NB4 (cell line): ENCODE data around the gene ZNF500.

Experiments used
- MYC ChIP-seq: IDR thresholded peaks from 2 replicates; pipeline ENCODE4 v1.6.1; 2011; ENCODE audit warnings: low read depth, low read length
- POLR2A ChIP-seq: IDR thresholded peaks from 2 replicates; pipeline ENCODE4 v1.6.1; 2011; ENCODE audit warnings: mild to moderate bottlenecking; ENCODE audit not compliant: insufficient read length; ENCODE audit errors: extremely low read depth
- TF ChIP-seq, protein P1 (sequence below): IDR thresholded peaks from one replicate; pipeline ENCODE4 v1.5.1; 2012; ENCODE audit warnings: low read depth, low read length
- TF ChIP-seq, protein P2 (sequence below): IDR thresholded peaks from 2 replicates; pipeline ENCODE4 v1.6.1; 2011; ENCODE audit warnings: low read depth, low read length

DNA sequence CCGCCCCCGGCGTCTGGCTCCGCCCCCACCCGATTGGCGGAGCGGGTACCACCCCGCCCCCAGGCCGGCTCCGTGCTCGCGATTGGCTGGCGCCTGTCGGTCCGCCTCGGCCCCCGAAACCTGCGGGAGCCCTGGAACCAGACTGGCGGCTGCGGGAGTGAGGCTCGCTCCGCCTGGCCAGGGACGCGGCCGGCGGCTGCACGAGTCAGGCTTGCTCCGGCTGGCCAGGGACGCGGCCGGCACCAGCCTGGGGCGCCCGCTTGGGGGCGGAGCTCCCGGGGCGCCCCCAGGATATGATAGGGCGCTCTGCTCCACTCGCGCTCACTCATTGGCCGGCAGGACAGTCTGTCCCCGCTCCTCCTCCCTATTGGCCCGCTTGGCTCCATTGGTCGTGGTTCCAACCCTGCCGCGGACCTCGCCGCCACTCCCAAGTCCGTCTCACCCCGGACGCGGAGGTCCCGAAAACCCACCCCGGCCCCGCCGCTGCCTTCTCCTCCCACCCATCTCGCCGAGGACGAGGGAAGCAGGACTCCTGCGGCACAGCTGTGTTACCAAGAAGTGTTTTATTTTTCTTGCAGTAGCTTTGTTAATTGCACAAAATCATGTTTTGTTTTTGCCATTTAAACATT lies 35.8 kb upstream of the ZNF500 start:
- no peak for TF ChIP-seq POLR2A
- TF ChIP-seq, protein P1, sequence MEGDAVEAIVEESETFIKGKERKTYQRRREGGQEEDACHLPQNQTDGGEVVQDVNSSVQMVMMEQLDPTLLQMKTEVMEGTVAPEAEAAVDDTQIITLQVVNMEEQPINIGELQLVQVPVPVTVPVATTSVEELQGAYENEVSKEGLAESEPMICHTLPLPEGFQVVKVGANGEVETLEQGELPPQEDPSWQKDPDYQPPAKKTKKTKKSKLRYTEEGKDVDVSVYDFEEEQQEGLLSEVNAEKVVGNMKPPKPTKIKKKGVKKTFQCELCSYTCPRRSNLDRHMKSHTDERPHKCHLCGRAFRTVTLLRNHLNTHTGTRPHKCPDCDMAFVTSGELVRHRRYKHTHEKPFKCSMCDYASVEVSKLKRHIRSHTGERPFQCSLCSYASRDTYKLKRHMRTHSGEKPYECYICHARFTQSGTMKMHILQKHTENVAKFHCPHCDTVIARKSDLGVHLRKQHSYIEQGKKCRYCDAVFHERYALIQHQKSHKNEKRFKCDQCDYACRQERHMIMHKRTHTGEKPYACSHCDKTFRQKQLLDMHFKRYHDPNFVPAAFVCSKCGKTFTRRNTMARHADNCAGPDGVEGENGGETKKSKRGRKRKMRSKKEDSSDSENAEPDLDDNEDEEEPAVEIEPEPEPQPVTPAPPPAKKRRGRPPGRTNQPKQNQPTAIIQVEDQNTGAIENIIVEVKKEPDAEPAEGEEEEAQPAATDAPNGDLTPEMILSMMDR = no peak
- TF ChIP-seq, protein P2, sequence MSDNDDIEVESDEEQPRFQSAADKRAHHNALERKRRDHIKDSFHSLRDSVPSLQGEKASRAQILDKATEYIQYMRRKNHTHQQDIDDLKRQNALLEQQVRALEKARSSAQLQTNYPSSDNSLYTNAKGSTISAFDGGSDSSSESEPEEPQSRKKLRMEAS = no peak
- no peak for TF ChIP-seq MYC
